GM12891 (cell line): Measurements from ENCODE around the gene AGPS.

Source experiments
- DNase-seq: peaks from one replicate; pipeline ENCODE4 v3.0.0; 2011; ENCODE audit warnings: low spot score; ENCODE audit not compliant: insufficient read length
- FAIRE-seq: peaks from 2 replicates; lab custom pipeline; 2011; peaks lifted over from hg19 to GRCh38; lab: Jason Lieb, UNC
- PAX5 ChIP-seq: IDR thresholded peaks from 2 replicates; pipeline ENCODE4 v1.6.1; 2011; ENCODE audit warnings: low read length, moderate library complexity, mild to moderate bottlenecking; ENCODE audit not compliant: insufficient read depth, severe bottlenecking
- POLR2A ChIP-seq: IDR thresholded peaks from 2 replicates; pipeline ENCODE4 v1.6.1; 2011; ENCODE audit warnings: low read depth, low read length, control low read depth
- POLR2AphosphoS5 ChIP-seq: IDR thresholded peaks from 2 replicates; pipeline ENCODE4 v1.6.1; 2011; ENCODE audit warnings: low read depth, low read length, control low read depth
- POU2F2 ChIP-seq: IDR thresholded peaks from 2 replicates; pipeline ENCODE4 v1.6.1; 2011; ENCODE audit warnings: low read depth, mild to moderate bottlenecking, control low read depth, low read length, moderate library complexity
- SPI1 ChIP-seq: IDR thresholded peaks from 2 replicates; pipeline ENCODE4 v1.6.1; 2011; ENCODE audit warnings: low read depth, low read length, control low read depth
- TAF1 ChIP-seq: IDR thresholded peaks from 2 replicates; pipeline ENCODE4 v1.6.1; 2011; ENCODE audit warnings: low read depth, low read length, control low read depth

AGPS gene

DNA sequence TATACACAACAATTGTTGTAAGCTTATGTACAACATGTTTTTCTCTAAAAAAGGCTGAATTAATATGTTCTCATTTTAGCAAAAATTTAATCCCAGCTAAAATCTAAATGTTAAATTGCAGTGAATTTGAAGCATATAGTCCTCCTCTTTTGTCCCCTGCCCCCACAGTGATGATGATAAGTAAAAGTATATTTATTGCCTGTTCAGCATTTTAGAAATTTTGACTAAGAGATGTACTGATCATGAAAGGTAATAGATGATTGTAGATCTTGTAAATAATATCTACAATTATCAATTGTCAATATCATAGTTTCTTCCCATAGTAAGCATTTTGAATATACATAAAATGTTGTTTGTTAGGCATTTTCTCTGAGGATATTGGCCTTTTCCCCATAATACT, 113.9 kb downstream of the AGPS start:
- no peak for FAIRE-seq
- no peak for TF ChIP-seq POU2F2
- TF ChIP-seq TAF1: no peak
- no peak for TF ChIP-seq PAX5
- no peak for TF ChIP-seq POLR2AphosphoS5

DNA sequence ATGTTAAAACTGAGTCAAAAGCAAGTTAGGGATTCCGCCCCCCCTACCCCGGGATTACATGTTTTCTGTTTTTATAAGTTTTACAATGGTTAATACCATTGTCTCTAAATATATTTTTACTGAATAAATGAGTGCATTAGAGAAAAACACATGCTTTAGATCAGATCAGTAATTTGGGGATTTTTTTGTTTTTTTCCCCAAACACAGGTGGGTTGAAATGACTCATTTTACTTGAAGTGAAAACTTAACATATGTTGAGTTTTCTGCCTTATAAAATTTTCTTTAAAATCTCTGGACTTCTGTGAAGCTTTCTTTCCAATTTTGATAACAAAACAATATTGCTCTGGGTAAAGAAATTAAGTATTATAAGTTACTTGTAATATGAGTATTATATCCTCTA, 114.4 kb downstream of the AGPS start:
- FAIRE-seq (no peak), DNase-seq (no peak)
- TF ChIP-seq SPI1 (no peak), TAF1 (no peak), PAX5 (no peak), POLR2A (no peak), POU2F2 (no peak), POLR2AphosphoS5 (no peak)

More for the DNA sequence above, 113.9 kb downstream of the AGPS start:
- DNase-seq: no peak

DNA sequence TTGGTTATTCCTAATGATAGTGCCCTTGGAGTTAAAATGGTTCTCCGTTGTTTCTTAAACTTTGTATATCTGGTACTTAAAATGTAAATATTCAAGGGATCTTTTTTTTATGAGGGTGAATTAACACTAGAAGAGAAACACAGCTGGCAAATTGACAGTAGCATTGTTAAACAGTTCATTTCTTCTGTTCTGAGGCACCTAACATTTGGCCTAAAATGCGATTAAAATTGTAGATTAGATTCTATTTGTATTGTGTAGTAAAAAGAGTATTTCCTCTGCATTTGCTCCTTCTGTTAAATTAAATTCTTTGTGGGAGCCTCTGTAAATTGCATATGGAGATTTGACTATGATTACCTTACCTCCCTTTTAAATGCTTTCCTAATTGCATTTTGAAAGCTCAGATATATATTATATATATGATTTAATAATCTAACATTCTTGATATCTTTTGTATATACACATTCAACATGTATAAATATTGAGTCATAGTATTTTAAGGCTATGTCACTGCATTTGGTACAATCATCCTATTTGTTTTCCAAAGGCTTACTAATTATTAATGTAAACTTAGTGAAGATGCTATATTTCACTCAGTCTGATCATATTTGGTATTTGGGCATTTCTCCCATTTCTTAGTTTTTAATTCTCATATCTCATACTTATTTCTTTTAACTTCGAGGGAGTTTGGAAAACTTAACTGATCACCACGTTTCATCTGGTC, 124.4 kb downstream of the AGPS start:
- FAIRE-seq (no peak), DNase-seq (no peak)
- TF ChIP-seq TAF1 (no peak), POU2F2 (no peak), POLR2A (no peak), POLR2AphosphoS5 (no peak), SPI1 (no peak), PAX5 (no peak)

DNA sequence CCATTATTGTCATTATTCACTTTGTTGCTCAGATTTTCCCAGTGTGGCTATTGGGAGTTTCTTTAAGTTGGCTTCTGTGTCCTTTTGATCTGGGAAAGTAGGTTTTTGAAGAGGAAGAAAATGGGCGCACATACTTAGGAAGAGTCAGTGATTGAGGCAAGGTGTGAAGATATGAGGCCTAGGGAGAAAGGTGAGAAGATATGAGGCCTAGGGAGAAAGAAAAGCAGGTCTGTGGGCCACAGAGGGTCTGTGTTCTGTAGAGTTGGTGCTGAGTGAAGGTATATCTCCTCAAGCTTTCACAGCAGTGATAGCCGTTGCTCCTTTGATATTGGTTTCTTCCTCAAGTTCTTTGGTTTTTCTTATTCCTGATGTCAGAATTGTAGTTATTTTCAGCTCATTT, 126.2 kb downstream of the AGPS start:
- TF ChIP-seq POLR2A: no peak
- TF ChIP-seq SPI1: no peak
- no peak for TF ChIP-seq POU2F2
- no peak for TF ChIP-seq POLR2AphosphoS5
- no peak for TF ChIP-seq PAX5
- no peak for TF ChIP-seq TAF1
- no peak for FAIRE-seq
- DNase-seq: no peak

DNA sequence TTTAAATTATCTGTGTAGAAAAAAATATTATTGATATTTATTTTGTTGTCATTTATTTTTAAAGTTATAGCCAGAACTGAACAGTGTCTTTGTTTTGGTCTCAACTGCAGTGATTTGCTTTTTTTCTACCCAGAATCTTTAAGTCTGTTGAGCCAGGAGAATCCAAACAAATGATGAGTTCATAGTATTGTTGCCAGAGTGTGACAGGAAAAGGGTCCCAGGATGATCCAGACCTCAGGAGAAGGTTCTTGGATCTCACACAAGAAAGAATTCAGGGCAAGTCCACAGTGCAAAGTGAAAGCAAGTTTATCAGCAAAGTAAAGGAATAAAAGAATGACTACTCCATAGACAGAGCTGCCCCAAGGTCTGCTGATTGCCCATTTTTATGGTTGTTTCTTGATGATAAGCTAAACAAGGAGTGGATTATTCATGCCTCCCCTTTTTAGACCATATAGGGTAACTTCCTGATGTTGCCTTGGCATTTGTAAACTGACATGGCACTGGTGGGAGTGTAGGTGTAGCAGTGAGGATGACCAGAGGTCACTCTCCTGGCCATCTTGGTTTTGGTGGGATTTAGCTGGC, 127.1 kb downstream of the AGPS start:
- DNase-seq (no peak), FAIRE-seq (no peak)

DNA sequence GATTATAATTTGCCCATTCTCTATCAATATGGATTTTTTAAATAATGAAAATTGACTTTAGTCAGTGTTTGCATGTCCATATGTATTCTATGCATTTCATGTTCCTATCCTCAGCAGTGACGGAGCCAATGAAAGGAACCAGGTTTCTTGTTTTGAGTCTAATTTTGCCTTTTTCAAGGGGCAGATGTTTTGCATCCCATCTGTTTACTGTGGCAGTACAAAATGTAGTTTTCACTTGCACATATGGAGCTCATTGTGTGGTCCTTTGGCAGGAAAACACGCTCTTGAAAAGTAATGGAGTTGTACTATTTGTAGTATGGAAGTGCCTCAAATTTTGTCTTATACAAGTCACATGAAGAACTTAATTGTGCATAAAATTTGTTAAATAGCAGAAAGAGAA, 127.8 kb downstream of the AGPS start:
- TF ChIP-seq POLR2A: no peak
- no peak for FAIRE-seq
- no peak for DNase-seq

More for the DNA sequence above, 127.1 kb downstream of the AGPS start:
- no peak for TF ChIP-seq TAF1

DNA sequence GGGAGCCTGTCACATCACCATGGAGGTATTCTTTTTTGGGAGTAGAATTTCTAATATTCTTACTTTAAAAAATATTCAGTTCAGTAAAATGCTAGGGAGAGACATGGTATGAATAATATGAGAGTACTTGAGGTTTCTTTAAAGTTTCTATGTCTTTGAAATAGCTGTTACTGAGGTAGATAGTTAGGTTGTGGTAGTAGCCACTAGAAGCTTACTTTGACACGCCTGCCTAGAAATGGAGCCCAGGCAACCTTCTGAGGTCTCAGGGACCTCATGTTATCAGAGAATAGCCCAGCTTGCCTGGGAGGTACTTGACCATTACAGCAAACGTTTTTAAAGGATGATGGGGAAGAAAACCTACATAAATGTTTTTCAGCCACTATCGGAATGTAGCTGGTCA, 131.2 kb downstream of the AGPS start:
- TF ChIP-seq POU2F2 (no peak), SPI1 (no peak), TAF1 (no peak), PAX5 (no peak), POLR2AphosphoS5 (no peak), POLR2A (no peak)
- FAIRE-seq (no peak), DNase-seq (no peak)

DNA sequence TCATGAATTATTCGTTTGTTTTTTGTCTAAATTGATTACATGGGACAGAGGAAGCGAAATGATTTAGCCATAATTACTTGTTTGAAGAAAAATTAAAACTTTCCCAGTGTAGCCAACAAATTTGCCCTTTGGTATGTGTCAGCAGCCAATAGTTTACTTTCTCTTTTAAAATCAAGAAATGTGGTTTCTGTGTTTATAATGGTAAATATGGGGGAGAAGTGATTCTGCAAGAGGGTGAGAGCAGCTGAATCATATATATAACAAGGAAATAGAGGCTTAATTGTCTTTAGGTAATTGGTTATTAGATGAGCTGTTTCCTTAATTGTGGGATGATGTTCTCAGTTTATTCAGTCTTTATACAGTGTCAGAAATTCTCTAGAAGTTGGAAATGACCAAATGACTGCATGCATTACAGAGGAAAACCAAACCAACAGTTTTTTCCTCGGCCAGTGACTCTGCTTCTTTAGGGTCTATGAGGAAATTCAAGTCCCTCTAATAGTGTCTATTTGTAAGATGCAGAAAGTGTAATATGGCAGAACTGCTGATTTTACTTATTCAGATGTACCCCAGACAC, 132.9 kb downstream of the AGPS start:
- FAIRE-seq: no peak
- no peak for DNase-seq
- TF ChIP-seq SPI1 (no peak), POLR2AphosphoS5 (no peak), POLR2A (no peak), PAX5 (no peak), POU2F2 (no peak), TAF1 (no peak)

DNA sequence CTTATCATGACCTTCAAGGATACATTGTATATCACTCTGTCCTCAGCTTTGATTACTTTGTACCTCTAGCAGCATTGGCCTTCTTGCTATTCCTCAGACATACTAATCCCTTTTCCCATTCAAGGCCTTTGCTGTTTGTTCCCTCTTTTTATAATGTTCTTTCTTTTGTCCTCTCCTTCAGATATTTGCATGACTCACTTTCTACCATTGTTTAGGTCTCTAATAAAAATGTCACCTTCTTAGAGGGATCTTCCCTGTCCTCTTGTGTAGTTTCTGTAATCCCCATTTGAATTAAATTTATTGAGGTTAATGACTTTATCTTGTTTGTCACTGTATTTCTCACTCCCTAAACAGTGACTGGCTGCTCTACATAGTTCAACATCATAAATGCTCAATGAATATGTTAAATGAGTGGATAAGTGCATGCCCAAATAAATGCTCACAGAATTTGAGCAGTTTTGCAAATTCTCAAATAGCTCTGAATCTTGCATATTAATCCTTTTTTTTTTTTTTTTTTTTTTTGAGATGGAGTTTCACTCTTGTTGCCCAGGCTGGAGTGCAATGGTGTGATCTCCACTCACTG, 135.9 kb downstream of the AGPS start:
- no peak for DNase-seq
- TF ChIP-seq TAF1 (no peak), SPI1 (no peak), POU2F2 (no peak), POLR2AphosphoS5 (no peak), PAX5 (no peak), POLR2A (no peak)
- no peak for FAIRE-seq
